Esophagus squamous epithelium (tissue), 5 donors: ENCODE results near the gene MARCHF9. TPM values are rescaled to one million over a fixed set of nuclear protein-coding genes. Genes with fewer than 3 reads are reported as not detected.
"Not testable (repeated sequence)": the region's sequence is repeated elsewhere in the genome, so short reads cannot be mapped to it uniquely, and the experiment has no call there.

Experiments
- DNase-seq: peaks from one replicate; lab custom pipeline; 2025; lab: John Stamatoyannopoulos, UW
- H3K27ac ChIP-seq, 4 donors: fragments of 200-600 bp; sonication (generic); one replicate each; pipeline ENCODE4 v1.5.1; 2016 to 2019; ENCODE audit warnings: mild to moderate bottlenecking in 1 of 4
- H3K27me3 ChIP-seq, 4 donors: fragments of 200-600 bp; sonication (generic); 1 replicate in 3 of 4; 2 replicates in 1 of 4; pipeline versions ENCODE4 v1.5.1 to v1.6.0; 2017 to 2021; ENCODE audit warnings: antibody characterized with exemption in 1 of 4
- H3K36me3 ChIP-seq, 3 donors: fragments of 200-600 bp; sonication (generic); one replicate each; pipeline ENCODE4 v1.5.1; 2016 to 2019
- H3K4me1 ChIP-seq, 3 donors: fragments of 200-600 bp; sonication (generic); one replicate each; pipeline ENCODE4 v1.5.1; 2017 to 2019
- H3K4me3 ChIP-seq, 4 donors: fragments of 200-600 bp; sonication (generic); 1 replicate in 3 of 4; 2 replicates in 1 of 4; pipeline ENCODE4 v1.5.1; 2016 to 2019; ENCODE audit warnings: mild to moderate bottlenecking in 2 of 4, moderate library complexity in 1 of 4
- H3K9me3 ChIP-seq, 3 donors: fragments of 200-600 bp; sonication (generic); one replicate each; pipeline ENCODE4 v1.5.1; 2016 to 2019
- POLR2A ChIP-seq, 4 donors: fragments of 450-650 bp; IDR thresholded peaks; one replicate each; pipeline ENCODE4 v1.6.1; 2017; ENCODE audit warnings: antibody characterized with exemption in 4 of 4, mild to moderate bottlenecking in 4 of 4, moderate library complexity in 3 of 4
- WGBS, 2 donors: methylation state at CpG; one replicate each; pipeline ENCODE4 v1.1.5; 2018; 5-methylcytosine and 5-hydroxymethylcytosine counted together
- intact Hi-C: fragments of 100-400 bp; cut with DNase I; formaldehyde crosslinking; loops from one replicate; pipeline ENCODE4 v1.15.0; 2022
- total RNA-seq, 4 donors: library from RNA; depleted of rRNA; stranded (reverse); fragments of >200 nt; gene quantifications; one replicate each; pipeline ENCODE4 v1.1.0, GENCODE V29; 2016
- TF ChIP-seq, protein P1 (sequence below), 6 experiments: fragments of 450-650 bp in 4 of 6; fragments of 200-600 bp in 2 of 6; sonication (generic) in 2 of 6; IDR thresholded peaks; one replicate each; pipeline ENCODE4 v1.5.1; 2016 to 2019; ENCODE audit warnings: antibody characterized with exemption in 6 of 6, mild to moderate bottlenecking in 4 of 6, moderate library complexity in 4 of 6
- donor health status: DM: yes; HTN: yes; CAD: no.

Gene MARCHF9, protein sequence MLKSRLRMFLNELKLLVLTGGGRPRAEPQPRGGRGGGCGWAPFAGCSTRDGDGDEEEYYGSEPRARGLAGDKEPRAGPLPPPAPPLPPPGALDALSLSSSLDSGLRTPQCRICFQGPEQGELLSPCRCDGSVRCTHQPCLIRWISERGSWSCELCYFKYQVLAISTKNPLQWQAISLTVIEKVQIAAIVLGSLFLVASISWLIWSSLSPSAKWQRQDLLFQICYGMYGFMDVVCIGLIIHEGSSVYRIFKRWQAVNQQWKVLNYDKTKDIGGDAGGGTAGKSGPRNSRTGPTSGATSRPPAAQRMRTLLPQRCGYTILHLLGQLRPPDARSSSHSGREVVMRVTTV
- 1 to 10 TPM; 3.6 to 8.4 (median 5.3) TPM for total RNA-seq

DNA sequence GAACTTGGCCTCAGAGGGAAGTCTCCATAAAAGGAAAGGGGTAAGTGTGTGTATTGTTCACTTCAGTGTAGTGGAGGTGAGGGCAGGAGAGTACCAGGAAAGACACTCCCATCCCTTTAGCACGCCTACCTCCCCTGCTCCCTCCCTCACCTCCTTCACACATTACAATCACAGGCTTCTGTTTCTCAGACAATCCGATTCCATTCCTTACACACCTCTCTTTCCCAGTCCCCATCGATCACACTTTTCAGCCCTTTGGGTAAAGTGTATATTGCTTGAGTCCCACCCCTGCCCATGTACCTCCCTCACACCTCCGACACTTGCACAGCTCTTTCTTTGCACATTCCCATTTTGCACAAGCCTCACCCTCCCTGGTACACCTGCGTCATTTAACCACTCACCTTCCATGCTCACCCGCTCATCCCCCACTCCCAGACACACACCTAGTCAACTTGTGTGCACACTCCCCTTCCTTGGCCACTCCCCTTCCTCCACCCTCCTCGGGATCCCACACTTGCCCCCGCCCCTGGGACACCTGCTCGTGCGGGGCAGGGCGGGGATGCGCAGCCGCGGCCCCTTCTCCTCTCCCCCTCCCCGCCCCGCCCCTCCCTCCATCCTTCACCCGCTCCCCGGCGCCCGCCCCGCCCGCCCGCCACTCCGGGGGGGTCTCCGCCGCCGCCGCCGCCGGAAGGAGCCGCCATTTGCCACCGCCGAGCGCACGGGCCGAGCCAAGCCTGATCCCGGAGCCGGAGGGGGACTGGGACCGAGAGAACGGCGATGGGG is at the start of gene MARCHF9:
Gene MARCHF9 (plus strand): TSS at position 693 of the 783 bp plus-strand sequence. CDS start 426 bp downstream, outside the sequence.
- no peak for TF ChIP-seq POLR2A (IDR thresholded peaks at IDR 0.05)
- TF ChIP-seq, protein P1, sequence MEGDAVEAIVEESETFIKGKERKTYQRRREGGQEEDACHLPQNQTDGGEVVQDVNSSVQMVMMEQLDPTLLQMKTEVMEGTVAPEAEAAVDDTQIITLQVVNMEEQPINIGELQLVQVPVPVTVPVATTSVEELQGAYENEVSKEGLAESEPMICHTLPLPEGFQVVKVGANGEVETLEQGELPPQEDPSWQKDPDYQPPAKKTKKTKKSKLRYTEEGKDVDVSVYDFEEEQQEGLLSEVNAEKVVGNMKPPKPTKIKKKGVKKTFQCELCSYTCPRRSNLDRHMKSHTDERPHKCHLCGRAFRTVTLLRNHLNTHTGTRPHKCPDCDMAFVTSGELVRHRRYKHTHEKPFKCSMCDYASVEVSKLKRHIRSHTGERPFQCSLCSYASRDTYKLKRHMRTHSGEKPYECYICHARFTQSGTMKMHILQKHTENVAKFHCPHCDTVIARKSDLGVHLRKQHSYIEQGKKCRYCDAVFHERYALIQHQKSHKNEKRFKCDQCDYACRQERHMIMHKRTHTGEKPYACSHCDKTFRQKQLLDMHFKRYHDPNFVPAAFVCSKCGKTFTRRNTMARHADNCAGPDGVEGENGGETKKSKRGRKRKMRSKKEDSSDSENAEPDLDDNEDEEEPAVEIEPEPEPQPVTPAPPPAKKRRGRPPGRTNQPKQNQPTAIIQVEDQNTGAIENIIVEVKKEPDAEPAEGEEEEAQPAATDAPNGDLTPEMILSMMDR (IDR thresholded peaks at IDR 0.05): no peak
- 1 to 3% methylated on average over 9 to 11 of the region's 41 CpGs for WGBS, 2 donors
- Histone ChIP-seq H3K27me3 (no peaks in the 10 kb centered on the region), H3K36me3 (peaks cover 0 to 31% (median 0%) of the 10 kb centered on the region in 3 donors), H3K9me3 (no peaks in the 10 kb centered on the region), H3K4me3 (peak within 1 kb of the TSS; percentile 54 to 98 (median 79)), H3K27ac (peak within 1 kb of the TSS; percentile 48 to 86 (median 81)), H3K4me1 (peaks cover 33 to 59% (median 37%) of the 10 kb centered on the region in 3 donors)
- peak; percentile 43 for DNase-seq
- intact Hi-C loops: no loop called here

DNA sequence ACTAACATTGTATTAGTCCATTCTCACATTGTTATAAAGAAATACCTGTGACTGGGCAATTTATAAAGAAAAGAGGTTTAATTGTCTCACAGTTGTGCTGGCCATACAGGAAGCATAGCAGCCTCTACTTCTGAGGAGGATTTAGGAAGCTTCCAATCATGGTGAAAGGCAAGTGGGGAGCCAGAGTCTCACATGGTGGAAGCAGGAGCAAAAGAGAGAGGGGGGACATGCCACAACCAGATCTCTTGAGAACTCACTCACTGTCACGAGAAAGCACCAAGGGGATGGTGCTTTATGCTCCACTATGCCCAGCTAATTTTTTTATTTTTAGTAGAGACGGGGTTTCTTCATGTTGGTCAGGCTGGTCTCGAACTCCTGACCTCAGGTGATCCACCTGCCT is 47.7 kb upstream of the MARCHF9 start:
- H3K36me3 ChIP-seq: peaks cover 0 to 89% (median 3%) of the 10 kb centered on the region in 3 donors
- H3K4me1 ChIP-seq: no peaks in the 10 kb centered on the region
- no peak overlapping the region for H3K27ac ChIP-seq
- TF ChIP-seq, protein P1 (IDR thresholded peaks at IDR 0.05): no peak
- TF ChIP-seq POLR2A (IDR thresholded peaks at IDR 0.05): no peak
- H3K4me3 ChIP-seq: no peak overlapping the region
- no peak for DNase-seq
- peaks cover 0 to 6% (median 4%) of the 10 kb centered on the region in 3 donors for H3K9me3 ChIP-seq
- no peaks in the 10 kb centered on the region for H3K27me3 ChIP-seq
- 95 to 96% methylated on average over 3 of the region's 3 CpGs for WGBS, 2 donors
- intact Hi-C loops: no loop called here

DNA sequence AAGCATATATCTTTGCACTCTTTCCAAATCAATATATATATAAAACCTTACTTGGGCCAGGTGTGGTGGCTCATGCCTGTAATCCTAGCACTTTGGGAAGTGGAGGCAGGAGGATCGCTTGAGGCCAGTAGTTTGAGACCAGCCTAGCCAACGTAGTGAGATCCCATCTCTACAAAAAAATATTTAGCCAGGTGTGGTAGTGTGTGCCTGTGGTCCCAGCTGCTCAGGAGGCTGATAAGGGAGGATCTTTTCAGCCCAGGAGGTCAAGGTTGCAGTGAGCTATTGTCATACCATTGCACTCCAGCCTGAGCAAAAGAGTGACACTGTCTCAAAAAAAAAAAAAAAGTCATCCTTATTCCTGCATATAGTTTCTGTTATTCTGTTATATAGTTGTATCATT is 46.6 kb upstream of the MARCHF9 start:
- H3K27ac ChIP-seq: no peak overlapping the region
- no peaks in the 10 kb centered on the region for H3K4me1 ChIP-seq
- no peak overlapping the region for H3K4me3 ChIP-seq
- H3K9me3 ChIP-seq: peaks cover 0 to 6% (median 4%) of the 10 kb centered on the region in 3 donors
- no peaks in the 10 kb centered on the region for H3K27me3 ChIP-seq
- intact Hi-C loops: no loop called here
- no peak for DNase-seq
- H3K36me3 ChIP-seq: peaks cover 0 to 90% (median 3%) of the 10 kb centered on the region in 3 donors
- TF ChIP-seq, protein P1 (IDR thresholded peaks at IDR 0.05): no peak
- TF ChIP-seq POLR2A (IDR thresholded peaks at IDR 0.05): no peak
- WGBS, 2 donors: 100% methylated on average over 2 of the region's 2 CpGs

DNA sequence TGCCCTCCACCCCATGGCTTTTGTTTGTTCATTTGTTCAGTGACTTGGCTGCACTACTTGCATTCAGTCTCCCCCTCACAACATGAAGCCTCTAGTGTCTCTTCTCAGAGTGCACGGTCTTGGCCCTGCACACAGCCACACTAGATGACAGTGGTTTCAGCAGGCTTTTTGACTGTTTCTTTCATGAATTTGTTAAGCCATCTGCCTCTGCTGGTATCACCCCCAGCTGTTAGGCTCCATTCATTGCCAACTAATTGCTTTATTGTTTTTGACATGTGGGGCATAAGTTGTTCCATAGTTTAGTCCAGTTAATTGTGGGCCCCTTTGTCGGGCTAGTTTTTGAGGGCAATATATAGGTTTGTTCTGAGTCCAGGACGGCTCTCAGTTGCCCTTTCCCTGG is 42.2 kb upstream of the MARCHF9 start:
- 100% methylated on average over 3 of the region's 3 CpGs for WGBS, 2 donors
- no peak for DNase-seq
- no peak for TF ChIP-seq POLR2A (IDR thresholded peaks at IDR 0.05)
- TF ChIP-seq, protein P1 (IDR thresholded peaks at IDR 0.05): no peak

DNA sequence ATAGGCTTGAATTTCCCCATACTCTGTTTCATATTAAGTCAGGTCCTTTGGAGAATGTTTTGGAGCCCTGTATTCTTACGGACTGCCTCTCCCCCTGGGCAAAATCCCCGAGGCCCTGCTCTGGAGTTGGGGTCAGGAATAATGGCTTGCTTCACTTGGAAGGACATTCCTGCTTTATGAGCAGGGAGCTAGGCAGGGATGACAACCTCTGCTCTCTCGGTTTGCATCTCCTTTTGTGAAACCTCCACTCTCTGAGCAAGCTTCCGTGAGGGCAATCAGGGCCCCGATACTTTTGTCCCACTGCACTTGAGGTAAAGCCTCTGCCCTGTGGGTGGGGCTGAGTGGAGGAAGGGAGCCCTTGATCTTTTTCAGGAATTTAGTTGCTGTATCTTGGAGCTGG is 41.7 kb upstream of the MARCHF9 start:
- 80 to 88% methylated on average over 1 to 5 of the region's 5 CpGs for WGBS, 2 donors
- H3K27ac ChIP-seq: no peak overlapping the region
- intact Hi-C loops: no loop called here
- peaks cover 14 to 90% (median 25%) of the 10 kb centered on the region in 3 donors for H3K36me3 ChIP-seq
- H3K4me3 ChIP-seq: no peak overlapping the region
- no peak for TF ChIP-seq POLR2A (IDR thresholded peaks at IDR 0.05)
- TF ChIP-seq, protein P1 (IDR thresholded peaks at IDR 0.05): no peak
- no peaks in the 10 kb centered on the region for H3K4me1 ChIP-seq
- no peaks in the 10 kb centered on the region for H3K9me3 ChIP-seq
- DNase-seq: no peak
- no peaks in the 10 kb centered on the region for H3K27me3 ChIP-seq

More for the DNA sequence above, 42.2 kb upstream of the MARCHF9 start:
- Histone ChIP-seq H3K4me3 (no peak overlapping the region), H3K27ac (no peak overlapping the region), H3K27me3 (no peaks in the 10 kb centered on the region), H3K4me1 (no peaks in the 10 kb centered on the region), H3K9me3 (no peaks in the 10 kb centered on the region), H3K36me3 (peaks cover 13 to 90% (median 21%) of the 10 kb centered on the region in 3 donors)
- intact Hi-C loops: no loop called here

DNA sequence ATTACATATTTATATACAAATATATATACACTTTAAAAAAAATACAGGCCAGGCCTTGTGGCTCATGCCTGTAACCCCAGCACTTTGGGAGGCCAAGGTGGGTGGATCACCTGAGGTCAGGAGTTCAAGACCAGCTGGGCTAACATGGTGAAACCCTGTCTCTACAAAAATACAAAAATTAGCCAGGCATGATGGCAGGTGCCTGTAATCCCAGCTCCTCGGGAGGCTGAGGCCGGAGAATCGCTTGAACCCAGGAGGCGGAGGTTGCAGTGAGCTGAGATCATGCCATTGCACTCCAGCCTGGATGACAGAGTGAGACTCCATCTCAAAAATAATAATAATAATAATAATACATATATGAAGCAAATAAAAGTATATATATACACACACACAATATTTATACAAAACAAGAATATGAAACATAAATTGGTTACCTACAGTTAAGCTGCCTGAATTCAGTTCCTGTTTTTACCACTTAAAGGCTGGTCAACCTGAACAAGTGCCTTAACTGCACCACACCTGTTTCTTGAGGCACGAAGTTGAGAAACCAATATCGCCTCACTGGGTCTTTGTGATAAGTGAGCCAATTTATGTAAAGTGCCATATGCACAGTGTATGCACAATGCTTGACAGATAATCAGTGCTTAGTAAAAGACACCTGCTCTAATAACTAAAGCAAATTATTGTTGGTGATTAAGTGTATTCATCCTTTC is 39.7 kb upstream of the MARCHF9 start:
- DNase-seq, H3K27me3 ChIP-seq, H3K4me3 ChIP-seq, H3K9me3 ChIP-seq, H3K4me1 ChIP-seq, H3K27ac ChIP-seq, intact Hi-C loops: not testable (repeated sequence)
- 81 to 91% methylated on average over 6 of the region's 6 CpGs for WGBS, 2 donors
- H3K36me3 ChIP-seq: peaks cover 16 to 96% (median 43%) of the 10 kb centered on the region in 3 donors
